Suppressor macrophage treated with lipopolysaccharide for 4 hours (primary cell): ENCODE measurements around the gene OR5H2.
"Not testable (repeated sequence)": the region's sequence is repeated elsewhere in the genome, so short reads cannot be mapped to it uniquely, and the experiment has no call there.

ENCODE experiments used
- DNase-seq: peaks from one replicate; pipeline ENCODE4 v3.0.0-alpha.2; 2020

OR5H2 gene

GRCh38 chr3:98282205-98282604 is at the start of gene OR5H2:
TSS of gene OR5H2 (plus strand) at chr3:98282505. CDS start at chr3:98282903, 398 bp downstream.
- no peak for DNase-seq

DNA sequence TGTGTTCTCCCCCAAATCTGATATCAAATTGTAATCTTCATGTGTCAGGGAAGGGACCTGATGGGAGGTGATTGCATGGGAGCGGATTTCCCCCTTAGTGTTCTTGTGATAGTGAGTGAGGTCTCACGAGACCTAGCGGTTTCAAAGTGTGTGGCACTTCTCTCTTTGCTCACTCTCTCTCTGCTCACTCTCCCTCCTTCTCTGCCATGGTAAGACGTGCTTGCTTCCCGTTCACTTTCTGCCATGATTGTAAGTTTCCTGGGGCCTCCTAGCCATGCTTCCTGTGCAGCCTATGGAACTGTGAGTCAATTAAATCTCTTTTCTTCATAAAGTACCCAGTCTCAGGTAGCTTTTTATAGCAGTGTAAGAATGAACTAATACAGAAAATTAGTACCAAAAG is 48.8 kb upstream of the OR5H2 start:
- DNase-seq: peak; percentile 24

DNA sequence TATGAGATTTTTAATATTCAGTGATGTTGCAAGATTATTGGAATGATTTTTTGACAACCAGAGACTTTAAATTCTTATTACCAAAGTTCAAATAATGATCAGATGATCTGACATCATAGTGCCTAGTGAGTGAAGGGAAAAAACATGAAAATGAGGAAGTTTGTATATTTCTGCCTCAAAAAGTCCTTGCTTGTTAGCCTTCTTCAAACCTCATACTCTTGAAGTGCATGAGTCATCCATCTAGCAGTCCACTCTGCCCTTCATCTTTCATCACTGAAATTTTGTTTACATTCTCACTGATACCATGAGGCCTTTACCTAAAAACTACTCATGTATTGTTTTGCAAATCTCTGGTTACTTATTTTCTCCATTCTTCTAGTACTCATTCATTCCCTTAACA is 42.2 kb upstream of the OR5H2 start:
- DNase-seq: peak; percentile 74

DNA sequence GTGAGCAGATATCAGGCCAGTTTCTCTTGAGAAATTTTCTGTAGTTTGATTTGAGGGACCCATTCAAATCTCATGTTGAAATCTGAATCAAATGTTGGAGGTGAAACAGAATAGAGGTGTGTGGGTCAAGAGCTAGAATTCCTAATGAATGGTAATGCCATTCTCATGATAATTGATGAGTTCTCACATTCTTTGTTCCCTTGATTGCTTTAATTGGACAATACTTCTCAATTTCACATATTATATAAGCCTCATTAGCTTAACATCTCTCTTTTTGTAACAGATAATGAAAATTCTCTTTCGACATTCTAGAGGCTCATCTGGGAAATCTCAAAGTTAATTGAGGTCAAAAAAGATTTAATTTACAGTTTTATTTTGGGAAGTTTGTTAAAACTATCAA is 40.1 kb upstream of the OR5H2 start:
- no peak for DNase-seq

DNA sequence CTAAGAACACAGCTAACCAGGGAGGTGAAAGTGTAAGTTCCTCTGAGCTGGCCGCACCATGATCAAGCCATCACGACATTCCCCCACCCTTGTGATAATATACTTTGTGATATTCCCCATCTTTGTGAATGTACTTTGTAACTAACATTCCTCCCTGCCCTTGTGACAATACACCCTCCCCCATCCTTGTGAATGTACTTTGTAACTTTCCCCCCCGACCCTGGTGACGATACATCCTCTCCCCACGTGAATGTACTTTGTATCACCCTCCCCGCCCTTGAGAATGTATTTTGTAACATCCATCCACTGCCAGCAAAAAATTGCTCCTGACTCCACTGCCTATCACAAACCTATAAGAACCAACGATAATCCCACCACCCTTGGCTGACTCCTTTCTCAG is 38.5 kb upstream of the OR5H2 start:
- DNase-seq: no peak

- no peak for DNase-seq
Observed at GRCh38 chr3:98246142-98246541, 36.2 kb upstream of the OR5H2 start.

DNA sequence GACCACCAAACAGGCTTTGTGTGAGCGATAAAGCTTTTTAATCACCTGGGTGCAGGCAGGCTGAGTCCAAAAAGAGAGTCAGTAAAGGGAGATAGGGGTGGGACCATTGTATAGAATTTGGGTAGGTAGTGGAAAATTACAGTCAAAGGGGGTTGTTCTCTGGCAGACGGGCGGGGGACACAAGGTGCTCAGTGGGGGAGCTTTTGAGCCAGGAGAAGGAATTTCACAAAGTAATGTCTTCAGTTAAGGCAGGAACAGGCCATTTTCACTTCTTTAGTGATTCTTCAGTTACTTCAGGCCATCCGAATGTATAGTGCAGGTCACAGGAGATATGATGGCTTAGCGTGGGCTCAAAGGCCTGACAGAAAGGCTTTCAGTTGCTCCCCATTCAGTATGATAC is 26.3 kb upstream of the OR5H2 start:
- not testable (repeated sequence) for DNase-seq

DNA sequence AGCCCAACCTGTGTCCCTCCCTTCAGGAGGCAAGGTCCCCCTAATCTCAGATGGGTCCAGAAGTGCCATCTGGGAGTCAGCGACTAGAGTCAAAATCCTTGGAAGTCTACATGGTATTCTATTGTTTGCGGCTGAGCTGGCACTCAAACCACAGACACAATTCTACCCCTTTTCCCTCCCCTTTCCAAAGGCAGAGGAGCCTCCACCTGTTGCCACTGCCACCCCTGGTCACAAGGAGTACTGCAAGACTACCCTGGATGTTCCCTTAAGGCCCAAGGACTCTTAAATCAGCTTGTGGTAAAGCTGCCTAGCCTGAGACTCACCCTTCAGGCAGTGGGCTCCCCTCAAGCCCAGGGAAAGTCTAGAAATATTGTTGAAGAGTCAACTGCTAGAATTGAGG is 22.6 kb upstream of the OR5H2 start:
- DNase-seq: peak; percentile 3

GRCh38 chr3:98262046-98262445 is 20.3 kb upstream of the OR5H2 start:
- DNase-seq: no peak

DNA sequence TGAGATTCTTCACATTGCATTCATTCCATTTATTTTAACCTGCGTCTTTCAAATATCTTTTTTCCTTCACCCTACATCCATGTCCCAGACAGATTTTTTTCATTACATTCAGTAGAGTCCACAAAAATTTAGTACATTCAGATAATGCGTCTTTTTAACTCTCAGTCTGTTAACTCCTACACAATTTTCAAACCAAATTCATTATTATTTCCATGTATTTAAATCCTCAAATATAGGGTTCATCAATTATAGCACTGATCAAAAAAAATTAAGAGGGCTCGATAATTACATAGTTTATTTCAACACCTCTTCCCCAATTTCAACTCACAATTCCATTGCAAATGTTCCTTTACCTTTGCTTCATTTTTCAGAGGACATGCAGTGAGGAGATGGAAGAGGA is 18.4 kb upstream of the OR5H2 start, which contains the start of gene OR5H6:
OR5H6 (plus strand) TSS at position 301 of the 400 bp plus-strand sequence; CDS start at position 390, 89 bp downstream.
- DNase-seq: no peak

- DNase-seq: no peak
Observed at GRCh38 chr3:98269846-98270245, 12.5 kb upstream of the OR5H2 start.

DNA sequence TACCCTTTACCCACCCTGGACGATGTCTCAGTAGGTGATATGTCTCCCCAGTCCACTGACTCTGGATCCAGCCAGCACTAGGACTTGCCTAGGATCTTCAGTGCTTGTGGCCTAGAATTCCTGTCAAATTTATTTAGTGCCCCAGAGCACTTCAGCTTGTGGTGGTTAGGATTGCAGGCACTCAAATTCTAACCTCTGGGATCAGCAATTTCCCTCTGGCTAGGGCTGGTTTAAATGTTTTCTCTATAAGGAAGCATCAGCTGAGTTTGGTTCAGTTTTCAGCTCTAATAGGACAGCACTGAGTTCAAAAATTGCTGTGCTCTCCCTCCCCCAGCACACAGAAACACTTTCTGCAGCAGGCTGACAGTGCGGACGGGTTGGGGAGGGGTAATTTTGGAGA is 10.2 kb upstream of the OR5H2 start:
- no peak for DNase-seq

DNA sequence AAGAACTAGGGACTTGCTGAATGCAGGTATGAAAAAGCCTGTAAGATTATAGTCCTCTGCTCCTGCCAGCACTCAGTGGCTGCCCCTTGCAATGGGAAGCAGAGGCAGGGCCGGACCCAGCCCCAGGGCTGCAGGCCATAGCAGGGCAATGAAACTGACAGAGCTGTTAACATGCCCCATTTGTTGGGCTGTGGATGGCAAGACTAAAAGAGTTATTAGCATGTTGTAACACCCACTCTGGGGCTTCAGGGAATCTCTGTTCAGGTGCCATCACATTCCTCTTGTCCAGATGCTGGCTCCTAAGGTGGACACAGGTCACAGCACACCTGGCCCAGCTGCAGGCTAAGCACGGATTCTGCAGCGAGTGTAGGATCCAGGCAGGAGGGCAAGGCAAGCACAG is 7.4 kb upstream of the OR5H2 start:
- DNase-seq: no peak

GRCh38 chr3:98290916-98291315 is 8.6 kb downstream of the OR5H2 start:
- no peak for DNase-seq

DNA sequence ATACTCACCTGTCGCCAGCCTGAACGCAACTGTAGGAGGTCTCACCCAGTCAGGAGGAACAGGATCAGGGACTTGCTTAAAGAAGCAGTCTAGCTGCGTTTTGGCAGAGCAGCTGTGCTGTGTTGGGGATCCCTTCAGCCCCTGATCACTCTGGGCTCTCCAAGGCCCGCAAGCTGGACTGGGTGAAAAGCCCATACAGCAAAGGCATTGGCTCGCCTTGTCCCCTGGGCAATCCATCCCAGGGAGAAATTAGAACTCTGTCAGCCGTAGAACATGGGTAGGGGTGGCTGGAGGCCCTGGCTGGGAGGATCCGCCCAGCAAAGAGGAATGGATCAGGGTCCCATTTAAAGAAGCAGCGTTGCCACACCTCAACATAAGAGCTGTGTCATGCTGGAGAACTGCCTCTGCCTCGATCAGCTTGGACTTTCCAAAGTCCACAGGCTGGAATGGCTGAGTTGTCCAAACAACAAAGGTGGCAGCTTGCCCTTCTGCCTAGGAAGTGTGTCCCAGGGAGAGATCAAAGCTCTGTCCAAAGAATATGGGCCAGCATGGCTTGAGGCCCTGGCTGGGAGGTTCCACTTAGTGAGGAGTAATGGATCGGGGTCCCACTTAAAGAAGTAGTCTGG is 9.1 kb downstream of the OR5H2 start:
- DNase-seq: no peak

DNA sequence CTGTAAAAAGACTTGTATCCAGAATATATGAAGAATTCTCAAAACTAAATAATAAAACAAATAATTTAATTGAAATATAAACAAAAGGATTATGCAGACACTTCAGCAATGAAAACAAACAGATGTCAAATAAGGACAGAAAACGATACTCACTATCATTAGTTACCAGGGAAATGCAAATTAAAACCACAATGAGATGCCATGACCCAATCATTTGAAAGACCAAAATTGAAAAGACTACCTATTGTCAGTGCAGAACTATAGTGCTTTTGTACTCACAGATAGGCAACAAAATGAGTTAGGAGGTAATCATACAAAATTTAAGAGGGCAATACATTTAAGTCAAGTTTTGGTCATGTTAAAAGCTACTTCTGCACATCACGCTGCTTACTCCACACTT is 39.8 kb downstream of the OR5H2 start:
- DNase-seq: no peak

DNA sequence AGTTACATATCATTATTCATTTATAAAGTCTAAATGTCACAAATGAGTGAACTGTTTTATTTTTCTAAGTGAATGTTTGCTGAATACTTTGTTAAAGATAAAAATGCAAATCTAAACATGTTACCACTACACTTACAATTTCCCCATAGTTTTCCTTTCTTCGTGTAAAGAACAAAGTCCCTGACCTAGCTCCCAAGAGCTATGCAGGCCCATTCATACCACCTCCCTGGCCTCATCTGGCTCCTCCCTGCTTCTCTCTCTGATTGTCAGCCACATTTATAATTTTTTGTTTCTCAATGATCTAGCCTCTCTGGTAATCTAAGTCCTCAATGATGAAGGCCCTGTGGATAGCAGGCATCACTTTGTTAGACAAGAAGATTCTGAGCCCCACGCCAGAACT is 40.4 kb downstream of the OR5H2 start:
- DNase-seq: no peak

GRCh38 chr3:98323425-98323824 is 41.1 kb downstream of the OR5H2 start:
- no peak for DNase-seq

DNA sequence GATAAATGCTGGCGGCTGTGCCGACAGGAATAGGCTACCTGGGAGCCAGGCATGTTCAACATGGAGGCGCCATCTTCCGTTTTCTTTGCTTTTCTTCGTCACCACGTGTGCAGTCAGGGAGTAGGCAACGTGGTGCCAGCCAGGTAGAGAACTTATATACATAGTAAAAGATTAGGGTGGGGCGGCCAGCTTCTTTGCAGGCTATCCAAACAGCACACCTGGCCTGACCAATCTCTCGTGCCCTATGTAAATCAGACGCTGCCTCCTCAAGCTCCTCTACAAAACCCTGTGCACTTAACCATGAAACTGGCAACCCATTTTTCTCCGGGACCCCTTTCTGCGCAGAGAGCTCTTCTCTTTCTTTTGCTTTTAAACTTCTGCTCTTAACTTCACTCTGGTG is 42.8 kb downstream of the OR5H2 start:
- no peak for DNase-seq

DNA sequence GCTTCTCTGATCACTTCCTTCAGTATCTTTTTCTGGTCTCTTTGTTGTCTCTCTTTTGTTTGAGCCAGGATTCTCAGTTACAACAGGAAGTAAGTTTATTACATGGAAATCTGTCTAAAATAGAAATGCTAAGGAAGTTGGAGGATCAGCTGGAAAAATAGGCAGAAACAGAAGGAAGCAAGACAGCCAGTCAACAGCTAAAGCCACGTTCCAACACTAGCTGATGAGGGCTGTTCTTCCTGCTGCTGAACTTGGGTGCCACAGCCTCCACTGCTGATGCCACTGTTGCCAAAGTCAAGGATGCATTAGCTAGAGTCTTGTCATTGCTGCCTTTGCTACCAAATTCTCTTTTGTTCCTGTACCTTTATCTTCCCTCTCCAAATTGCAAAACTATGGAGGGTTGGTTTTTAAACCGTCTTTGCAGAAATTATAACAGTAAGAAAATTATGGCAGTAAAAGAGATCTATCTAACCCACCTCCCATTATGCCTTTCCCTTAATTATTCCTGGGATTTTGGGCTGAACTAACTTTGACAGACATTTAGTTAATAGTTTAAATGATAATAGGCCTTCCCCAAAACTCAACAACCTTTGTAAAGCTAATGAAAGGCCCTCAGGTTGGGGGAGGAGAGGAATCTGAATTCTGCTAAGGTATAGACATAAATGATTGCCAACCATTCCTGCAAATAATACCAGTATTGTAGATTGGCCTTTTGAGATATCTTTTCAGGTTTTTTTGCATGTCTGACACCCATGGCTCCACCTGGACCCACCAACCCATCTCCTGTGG is 44.0 kb downstream of the OR5H2 start:
- DNase-seq: no peak

- no peak for DNase-seq
Observed at GRCh38 chr3:98326945-98327344, 44.6 kb downstream of the OR5H2 start.

DNA sequence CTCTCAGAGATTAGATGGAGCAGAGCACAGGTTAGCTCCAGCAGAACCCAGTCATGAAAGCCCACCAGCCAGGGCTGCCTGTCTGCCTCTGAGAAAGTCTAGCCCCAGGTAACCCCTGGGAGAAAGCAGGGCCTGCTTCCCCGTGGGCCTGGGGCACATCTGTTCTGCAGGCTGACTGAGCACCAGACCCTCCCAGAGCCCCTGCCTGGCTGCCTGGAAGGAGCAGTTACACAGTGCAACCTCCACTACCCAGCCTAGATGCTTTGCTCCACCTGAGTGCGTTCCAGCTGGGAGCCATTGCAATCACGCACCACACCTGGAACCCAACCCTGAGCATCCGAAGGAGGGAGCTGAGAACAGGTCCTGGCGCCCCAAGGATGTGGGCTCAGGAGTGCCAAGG is 46.6 kb downstream of the OR5H2 start:
- no peak for DNase-seq

GRCh38 chr3:98329392-98330124 is 47.3 kb downstream of the OR5H2 start:
- peak; percentile 67 for DNase-seq

DNA sequence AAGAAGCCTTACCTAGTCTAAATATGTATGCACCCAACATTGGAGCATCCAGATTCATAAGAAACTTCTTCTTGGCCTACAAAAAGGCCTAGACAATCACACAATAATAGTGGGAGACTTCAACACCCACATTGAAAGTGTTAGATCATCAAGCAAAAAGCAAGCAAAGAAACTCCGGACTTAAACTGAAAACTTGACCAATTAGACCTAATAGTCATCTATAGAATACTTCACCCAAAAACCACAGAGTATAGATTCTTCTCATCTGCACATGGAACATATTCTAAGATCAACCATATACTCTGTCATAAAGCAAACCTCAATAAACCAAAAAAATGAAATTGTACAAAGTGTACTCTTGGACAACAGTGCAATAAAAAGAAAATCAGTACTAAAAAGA is 49.0 kb downstream of the OR5H2 start:
- no peak for DNase-seq
